ENCODE results near the gene ARFGEF3. TPM values are rescaled to one million over a fixed set of nuclear protein-coding genes. Genes with fewer than 3 reads are reported as not detected.

ARFGEF3 gene
- total RNA-seq, 2 donors from 2014 or later: 1.7 to 3.7 TPM

DNA sequence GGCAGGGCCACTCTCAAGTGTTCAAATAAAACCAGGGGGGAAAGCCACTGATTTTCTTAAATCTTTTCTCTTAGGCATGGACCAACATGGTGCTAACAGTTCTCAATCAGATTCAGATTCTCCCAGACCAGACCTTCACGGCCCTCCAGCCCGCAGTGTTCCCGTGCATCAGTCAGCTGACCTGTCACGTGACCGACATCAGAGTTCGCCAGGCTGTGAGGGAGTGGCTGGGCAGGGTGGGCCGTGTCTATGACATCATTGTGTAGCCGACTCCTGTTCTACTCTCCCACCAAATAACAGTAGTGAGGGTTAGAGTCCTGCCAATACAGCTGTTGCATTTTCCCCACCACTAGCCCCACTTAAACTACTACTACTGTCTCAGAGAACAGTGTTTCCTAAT, 174.5 kb downstream of the ARFGEF3 start:
- no peak for DNase-seq (ENCODE audit: low spot score)
- TF ChIP-seq, protein P1, sequence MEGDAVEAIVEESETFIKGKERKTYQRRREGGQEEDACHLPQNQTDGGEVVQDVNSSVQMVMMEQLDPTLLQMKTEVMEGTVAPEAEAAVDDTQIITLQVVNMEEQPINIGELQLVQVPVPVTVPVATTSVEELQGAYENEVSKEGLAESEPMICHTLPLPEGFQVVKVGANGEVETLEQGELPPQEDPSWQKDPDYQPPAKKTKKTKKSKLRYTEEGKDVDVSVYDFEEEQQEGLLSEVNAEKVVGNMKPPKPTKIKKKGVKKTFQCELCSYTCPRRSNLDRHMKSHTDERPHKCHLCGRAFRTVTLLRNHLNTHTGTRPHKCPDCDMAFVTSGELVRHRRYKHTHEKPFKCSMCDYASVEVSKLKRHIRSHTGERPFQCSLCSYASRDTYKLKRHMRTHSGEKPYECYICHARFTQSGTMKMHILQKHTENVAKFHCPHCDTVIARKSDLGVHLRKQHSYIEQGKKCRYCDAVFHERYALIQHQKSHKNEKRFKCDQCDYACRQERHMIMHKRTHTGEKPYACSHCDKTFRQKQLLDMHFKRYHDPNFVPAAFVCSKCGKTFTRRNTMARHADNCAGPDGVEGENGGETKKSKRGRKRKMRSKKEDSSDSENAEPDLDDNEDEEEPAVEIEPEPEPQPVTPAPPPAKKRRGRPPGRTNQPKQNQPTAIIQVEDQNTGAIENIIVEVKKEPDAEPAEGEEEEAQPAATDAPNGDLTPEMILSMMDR (IDR thresholded peaks at IDR 0.05): no peak
- Histone ChIP-seq H3K9me3 (no peaks in the 10 kb centered on the region), H3K36me3 (no peaks in the 10 kb centered on the region), H3K27ac (no peak overlapping the region), H3K4me3 (no peak overlapping the region), H3K27me3 (no peaks in the 10 kb centered on the region), H3K4me1 (no peaks in the 10 kb centered on the region)

DNA sequence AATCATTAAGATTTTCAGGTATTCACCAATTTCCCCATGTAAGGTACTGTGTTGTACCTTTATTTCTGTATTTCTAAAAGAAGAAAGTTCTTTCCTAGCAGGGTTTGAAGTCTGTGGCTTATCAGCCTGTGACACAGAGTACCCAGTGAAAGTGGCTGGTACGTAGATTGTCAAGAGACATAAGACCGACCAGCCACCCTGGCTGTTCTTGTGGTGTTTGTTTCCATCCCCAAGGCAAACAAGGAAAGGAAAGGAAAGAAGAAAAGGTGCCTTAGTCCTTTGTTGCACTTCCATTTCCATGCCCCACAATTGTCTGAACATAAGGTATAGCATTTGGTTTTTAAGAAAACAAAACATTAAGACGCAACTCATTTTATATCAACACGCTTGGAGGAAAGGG, 175.3 kb downstream of the ARFGEF3 start:
- no peak overlapping the region for H3K4me3 ChIP-seq
- TF ChIP-seq, protein P1 (IDR thresholded peaks at IDR 0.05): no peak
- H3K36me3 ChIP-seq: no peaks in the 10 kb centered on the region
- H3K4me1 ChIP-seq: no peaks in the 10 kb centered on the region
- H3K27me3 ChIP-seq: no peaks in the 10 kb centered on the region
- no peak overlapping the region for H3K27ac ChIP-seq
- no peak for DNase-seq (ENCODE audit: low spot score)
- no peaks in the 10 kb centered on the region for H3K9me3 ChIP-seq

DNA sequence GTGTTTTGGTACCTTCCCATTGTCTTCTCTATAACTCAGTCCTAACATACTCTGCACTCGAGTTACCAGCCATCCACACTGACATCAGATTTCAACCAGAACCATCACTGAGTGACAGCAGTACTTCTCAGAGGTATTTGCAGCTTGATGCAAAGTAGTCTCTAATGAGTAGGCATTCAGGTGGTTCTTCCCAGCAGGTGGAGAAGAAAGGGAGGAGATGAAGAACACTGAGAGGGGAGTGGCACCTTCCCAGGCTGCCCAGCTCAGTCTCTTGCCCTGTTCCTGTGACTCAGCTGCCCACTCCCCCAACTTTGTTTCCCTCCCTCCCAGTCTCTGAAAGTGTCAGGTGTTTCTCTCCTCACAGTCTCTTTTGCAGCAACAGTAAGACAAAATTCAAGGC, 177.3 kb downstream of the ARFGEF3 start:
- H3K4me3 ChIP-seq: no peak overlapping the region
- H3K4me1 ChIP-seq: no peaks in the 10 kb centered on the region
- H3K27me3 ChIP-seq: no peaks in the 10 kb centered on the region
- H3K36me3 ChIP-seq: no peaks in the 10 kb centered on the region
- H3K9me3 ChIP-seq: no peaks in the 10 kb centered on the region
- H3K27ac ChIP-seq: no peak overlapping the region
- no peak for DNase-seq (ENCODE audit: low spot score)
- TF ChIP-seq, protein P1 (IDR thresholded peaks at IDR 0.05): no peak

DNA sequence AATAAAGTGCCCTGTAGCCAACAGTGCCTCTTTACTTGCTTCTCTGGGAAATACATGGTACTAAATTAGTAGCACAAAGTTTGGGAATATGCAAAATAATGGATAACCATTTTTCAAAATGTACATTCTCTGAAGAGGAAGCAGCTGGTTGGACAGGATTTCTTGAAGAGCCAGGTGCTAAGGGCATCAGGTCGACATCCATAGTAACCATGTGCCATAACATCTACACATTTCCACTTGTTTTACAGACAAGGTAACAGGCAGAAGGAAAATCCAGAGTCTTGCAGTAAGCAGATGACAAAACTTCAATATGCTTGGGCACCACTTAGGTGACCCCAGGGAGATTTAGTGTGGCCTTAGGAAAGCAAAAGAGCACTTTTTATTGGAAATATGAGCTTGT, 179.4 kb downstream of the ARFGEF3 start:
- Histone ChIP-seq H3K36me3 (no peaks in the 10 kb centered on the region), H3K4me1 (no peaks in the 10 kb centered on the region), H3K27ac (no peak overlapping the region), H3K27me3 (no peaks in the 10 kb centered on the region), H3K9me3 (no peaks in the 10 kb centered on the region), H3K4me3 (no peak overlapping the region)
- TF ChIP-seq, protein P1 (IDR thresholded peaks at IDR 0.05): no peak
- no peak for DNase-seq (ENCODE audit: low spot score)

DNA sequence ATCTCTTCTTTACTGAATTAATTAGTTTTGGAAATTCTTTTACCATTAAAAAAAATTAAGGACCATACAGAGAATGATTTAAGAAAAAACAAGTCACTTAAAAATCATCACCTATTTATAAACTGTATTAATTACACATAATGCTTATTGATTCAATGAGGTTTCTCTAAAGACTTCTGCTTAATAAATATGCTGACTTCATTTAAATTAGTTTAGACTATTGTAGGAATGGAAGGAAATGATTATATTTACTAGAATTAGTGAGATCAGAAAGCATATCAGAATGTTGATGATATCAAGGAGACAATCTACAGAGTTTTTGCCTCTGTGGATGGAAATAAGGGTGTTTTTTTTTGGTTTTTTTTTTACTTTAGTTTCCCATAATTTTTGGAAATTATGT, 181.4 kb downstream of the ARFGEF3 start:
- Histone ChIP-seq H3K9me3 (no peaks in the 10 kb centered on the region), H3K27ac (no peak overlapping the region), H3K27me3 (no peaks in the 10 kb centered on the region), H3K4me3 (no peak overlapping the region), H3K4me1 (no peaks in the 10 kb centered on the region), H3K36me3 (no peaks in the 10 kb centered on the region)
- TF ChIP-seq, protein P1 (IDR thresholded peaks at IDR 0.05): no peak
- DNase-seq (ENCODE audit: low spot score): no peak

DNA sequence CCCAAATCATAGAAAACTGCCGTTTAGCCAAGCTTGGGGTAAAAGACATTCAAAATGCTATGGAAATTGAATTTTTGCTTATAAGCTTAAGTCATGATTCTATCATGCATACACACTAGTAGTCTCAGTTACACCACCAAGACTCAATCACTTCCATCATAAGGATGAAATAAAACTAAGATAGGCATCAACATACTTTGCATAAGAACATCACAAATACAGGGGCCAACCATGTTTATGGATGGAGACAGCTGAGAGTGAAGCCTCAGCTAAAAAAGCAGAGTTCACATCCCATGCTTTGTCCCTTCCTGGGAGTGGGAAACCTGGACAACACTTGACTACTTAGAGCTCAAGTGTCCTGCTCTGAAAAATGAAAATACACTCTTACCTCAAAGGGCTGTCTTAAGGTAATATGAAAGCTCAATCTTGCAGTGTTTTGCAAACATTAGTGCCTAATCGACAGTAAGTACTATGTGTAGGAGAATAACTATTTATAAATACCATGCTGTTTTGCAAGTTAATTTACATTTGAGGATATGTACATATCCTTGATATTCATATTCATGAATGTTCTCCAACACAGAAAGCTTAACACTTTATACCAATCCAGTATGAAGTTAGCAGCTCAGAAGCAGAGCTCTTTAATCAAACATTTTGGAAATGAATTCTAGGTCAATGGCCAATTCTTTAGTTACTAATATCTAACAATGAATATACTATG, 184.0 kb downstream of the ARFGEF3 start:
- no peaks in the 10 kb centered on the region for H3K9me3 ChIP-seq
- H3K4me1 ChIP-seq: no peaks in the 10 kb centered on the region
- TF ChIP-seq, protein P1 (IDR thresholded peaks at IDR 0.05): no peak
- H3K36me3 ChIP-seq: no peaks in the 10 kb centered on the region
- no peaks in the 10 kb centered on the region for H3K27me3 ChIP-seq
- no peak overlapping the region for H3K4me3 ChIP-seq
- no peak for DNase-seq (ENCODE audit: low spot score)
- H3K27ac ChIP-seq: no peak overlapping the region

Data from right atrium auricular region (tissue), 2 donors.